MCF 10A (cell line): ENCODE results near the gene MTHFR. TPM values are rescaled to one million over a fixed set of nuclear protein-coding genes. Genes with fewer than 3 reads are reported as not detected.

Source experiments
- BruUV-seq: library from RNA; stranded (reverse); fragments of 400-500 nt; replicated peaks from 2 replicates; lab custom pipeline; 2021; lab: Mats Ljungman, UMichigan
- CTCF ChIA-PET: fragments of 300-600 bp; sonication (Branson Sonifier 250); formaldehyde crosslinking; extraction: SDS; loops from one replicate; lab custom pipeline; 2021; ENCODE audit warnings: antibody characterized with exemption, inconsistent platforms; lab: Yijun Ruan, JAX
- POLR2A ChIA-PET: fragments of 300-600, 350-650 bp; sonication (Branson Sonifier 250); formaldehyde crosslinking; extraction: SDS; loops from one replicate; lab custom pipeline; 2020; ENCODE audit warnings: antibody characterized with exemption, inconsistent platforms; lab: Yijun Ruan, JAX
- DNase-seq: peaks from one replicate; pipeline ENCODE4 v3.0.0-alpha.2; 2018; ENCODE audit not compliant: unreplicated experiment
- H3K27ac Mint-ChIP-seq: one replicate; pipeline ENCODE4 v1.8.0; 2022; ENCODE audit warnings: mild to moderate bottlenecking, low read depth, mixed read lengths; ENCODE audit not compliant: unreplicated experiment
- H3K27me3 Mint-ChIP-seq: one replicate; pipeline ENCODE4 v1.8.0; 2022; ENCODE audit warnings: mixed read lengths; ENCODE audit not compliant: insufficient read depth, unreplicated experiment
- H3K36me3 Mint-ChIP-seq: one replicate; pipeline ENCODE4 v1.8.0; 2022; ENCODE audit warnings: mild to moderate bottlenecking, moderate library complexity, mixed read lengths; ENCODE audit not compliant: insufficient read depth, unreplicated experiment
- H3K4me1 Mint-ChIP-seq: one replicate; pipeline ENCODE4 v1.8.0; 2022; ENCODE audit warnings: mixed read lengths; ENCODE audit not compliant: insufficient read depth, unreplicated experiment
- H3K4me3 Mint-ChIP-seq: one replicate; pipeline ENCODE4 v1.8.0; 2022; ENCODE audit warnings: mild to moderate bottlenecking, moderate library complexity, mixed read lengths; ENCODE audit not compliant: unreplicated experiment
- H3K9me3 Mint-ChIP-seq: one replicate; pipeline ENCODE4 v1.8.0; 2022; ENCODE audit warnings: mixed read lengths; ENCODE audit not compliant: unreplicated experiment
- intact Hi-C: fragments of 100-400 bp; cut with micrococcal nuclease; formaldehyde crosslinking; loops from 2 replicates; pipeline ENCODE4 v1.14.1; 2022
- total RNA-seq: library from RNA; stranded (reverse); gene quantifications from 2 replicates; pipeline ENCODE4 v1.2.3, GENCODE V29; 2022
- TF ChIP-seq, protein P1 (sequence below): fragments of 200-600 bp; IDR thresholded peaks from one replicate; pipeline ENCODE4 v1.8.0; 2022; ENCODE audit warnings: antibody characterized with exemption, mild to moderate bottlenecking; ENCODE audit not compliant: unreplicated experiment

Gene MTHFR
- total RNA-seq, 1 experiment from 2014 or later: 14.0 TPM

DNA sequence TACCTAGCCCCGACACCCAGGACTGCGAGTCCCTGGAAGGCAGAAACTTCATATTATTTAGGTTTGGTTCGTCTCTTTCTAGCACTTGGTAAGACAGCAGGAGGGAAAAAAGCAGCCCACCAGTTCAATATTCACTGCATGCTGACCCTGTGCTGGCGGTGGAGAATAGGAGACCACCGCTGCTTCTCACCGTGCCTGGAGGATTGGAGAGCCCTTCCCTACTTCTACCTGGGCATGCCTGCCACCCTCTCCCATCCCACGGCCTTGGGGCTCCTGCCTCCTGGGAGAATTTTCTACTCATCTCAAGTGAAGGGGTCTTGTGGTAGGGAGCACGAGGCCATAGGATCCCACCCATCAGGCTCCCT, 5.4 kb downstream of the MTHFR start:
- Mint-ChIP-seq H3K27me3 (no peaks in the 10 kb centered on the region), H3K36me3 (peaks cover 38% of the 10 kb centered on the region), H3K4me1 (peaks cover 17% of the 10 kb centered on the region), H3K9me3 (no peaks in the 10 kb centered on the region), H3K4me3 (no peak overlapping the region), H3K27ac (no peak overlapping the region)
- POLR2A ChIA-PET: interaction anchor here (4.9 kb wide), 1 partner anchor 11 kb away, joined by 87 read pairs; no protein-coding TSS in a partner anchor
- CTCF ChIA-PET: interaction anchor here (1.0 kb wide), 1 partner anchor 15 kb away, joined by 3 read pairs; no protein-coding TSS in a partner anchor
- TF ChIP-seq, protein P1, sequence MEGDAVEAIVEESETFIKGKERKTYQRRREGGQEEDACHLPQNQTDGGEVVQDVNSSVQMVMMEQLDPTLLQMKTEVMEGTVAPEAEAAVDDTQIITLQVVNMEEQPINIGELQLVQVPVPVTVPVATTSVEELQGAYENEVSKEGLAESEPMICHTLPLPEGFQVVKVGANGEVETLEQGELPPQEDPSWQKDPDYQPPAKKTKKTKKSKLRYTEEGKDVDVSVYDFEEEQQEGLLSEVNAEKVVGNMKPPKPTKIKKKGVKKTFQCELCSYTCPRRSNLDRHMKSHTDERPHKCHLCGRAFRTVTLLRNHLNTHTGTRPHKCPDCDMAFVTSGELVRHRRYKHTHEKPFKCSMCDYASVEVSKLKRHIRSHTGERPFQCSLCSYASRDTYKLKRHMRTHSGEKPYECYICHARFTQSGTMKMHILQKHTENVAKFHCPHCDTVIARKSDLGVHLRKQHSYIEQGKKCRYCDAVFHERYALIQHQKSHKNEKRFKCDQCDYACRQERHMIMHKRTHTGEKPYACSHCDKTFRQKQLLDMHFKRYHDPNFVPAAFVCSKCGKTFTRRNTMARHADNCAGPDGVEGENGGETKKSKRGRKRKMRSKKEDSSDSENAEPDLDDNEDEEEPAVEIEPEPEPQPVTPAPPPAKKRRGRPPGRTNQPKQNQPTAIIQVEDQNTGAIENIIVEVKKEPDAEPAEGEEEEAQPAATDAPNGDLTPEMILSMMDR: no peak
- BruUV-seq: no TSS peak
- intact Hi-C loops: no loop called here
- no peak for DNase-seq

DNA sequence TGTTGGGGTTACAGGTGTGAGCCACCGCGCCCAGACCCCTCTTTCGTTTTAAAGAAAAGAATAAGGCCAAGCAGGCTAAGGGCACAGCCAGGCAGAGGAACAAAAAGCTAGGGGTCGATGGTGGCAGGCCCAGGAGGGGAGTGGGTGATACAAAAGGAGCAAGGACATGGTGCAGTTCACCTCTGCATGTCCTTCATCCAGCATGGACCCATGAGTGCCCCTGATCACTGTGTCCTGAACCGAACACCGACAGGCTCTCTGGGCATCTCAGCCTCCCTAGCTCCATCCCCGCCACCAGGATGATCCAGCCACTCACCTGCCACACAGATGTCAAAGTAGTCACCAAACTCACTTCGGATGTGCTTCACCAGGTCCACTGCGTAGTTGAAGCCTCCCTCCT, 5.9 kb downstream of the MTHFR start:
- H3K4me3 Mint-ChIP-seq: no peak overlapping the region
- CTCF ChIA-PET: no interaction called here
- no peaks in the 10 kb centered on the region for H3K9me3 Mint-ChIP-seq

DNA sequence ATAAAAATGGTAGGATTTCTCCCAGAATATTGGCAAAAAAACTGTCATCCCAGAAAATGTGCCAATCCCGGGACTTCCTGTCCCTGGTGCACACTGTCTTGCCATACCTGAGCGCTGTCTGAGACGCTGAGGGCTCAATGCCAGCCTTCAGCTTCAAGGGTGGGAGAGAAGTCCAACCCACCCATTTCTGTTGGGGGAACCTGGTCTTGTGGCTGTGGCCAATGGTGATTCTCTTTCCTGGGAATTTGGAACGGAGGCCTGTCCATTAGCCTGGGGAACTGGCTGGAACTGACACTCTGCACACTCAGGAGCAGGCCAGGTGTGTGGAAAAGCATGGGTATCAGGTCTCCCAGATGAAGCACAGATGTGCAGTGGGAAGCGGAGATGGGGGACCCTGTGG, 6.7 kb downstream of the MTHFR start:
- no peak overlapping the region for H3K27ac Mint-ChIP-seq
- H3K36me3 Mint-ChIP-seq: peaks cover 36% of the 10 kb centered on the region
- H3K4me3 Mint-ChIP-seq: no peak overlapping the region
- H3K9me3 Mint-ChIP-seq: no peaks in the 10 kb centered on the region
- intact Hi-C loops: no loop called here
- POLR2A ChIA-PET: no interaction called here
- H3K27me3 Mint-ChIP-seq: no peaks in the 10 kb centered on the region
- TF ChIP-seq, protein P1: no peak
- peaks cover 17% of the 10 kb centered on the region for H3K4me1 Mint-ChIP-seq
- CTCF ChIA-PET: no interaction called here
- no peak for DNase-seq
- no TSS peak for BruUV-seq

More for the DNA sequence above, 5.9 kb downstream of the MTHFR start:
- Mint-ChIP-seq H3K4me1 (peaks cover 17% of the 10 kb centered on the region), H3K27me3 (no peaks in the 10 kb centered on the region), H3K27ac (no peak overlapping the region), H3K36me3 (peaks cover 34% of the 10 kb centered on the region)
- BruUV-seq: no TSS peak
- no peak for DNase-seq
- POLR2A ChIA-PET: interaction anchor here (0.6 kb wide), 1 partner anchor 749 kb away, joined by 3 read pairs; no protein-coding TSS in a partner anchor
- intact Hi-C loops: no loop called here
- TF ChIP-seq, protein P1: no peak

DNA sequence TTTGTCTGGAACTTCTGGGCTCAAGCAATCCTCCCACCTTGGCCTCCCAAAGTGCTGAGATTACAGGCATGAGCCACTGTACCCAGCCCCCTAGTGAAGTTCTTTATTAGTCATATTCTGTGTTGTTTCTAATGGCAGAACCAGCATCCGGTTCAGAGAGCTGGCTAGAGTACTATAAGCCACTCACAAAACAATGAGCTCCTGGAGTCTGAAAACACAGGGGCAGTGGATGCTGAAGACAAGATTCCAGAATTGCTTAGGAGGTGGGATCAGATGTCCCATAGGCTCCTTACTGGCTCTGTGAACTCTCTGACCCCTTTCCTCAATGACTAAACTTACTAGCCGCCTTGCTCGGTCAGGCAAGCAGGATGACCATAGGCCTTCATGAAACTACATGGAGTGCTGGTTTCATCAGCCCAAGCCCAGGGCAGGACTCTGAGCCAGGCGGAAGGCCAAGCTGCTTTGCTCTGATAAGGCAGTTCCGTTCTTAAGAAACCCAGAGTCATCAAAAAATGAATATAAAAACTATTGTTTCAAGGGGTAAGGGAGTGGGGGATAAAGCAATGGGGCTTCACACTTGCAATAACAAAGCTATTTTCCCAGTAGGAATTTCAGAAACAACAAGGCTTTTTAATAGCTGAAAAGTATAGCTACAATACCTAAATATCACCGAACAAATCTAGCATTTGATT, 8.1 kb downstream of the MTHFR start:
- H3K9me3 Mint-ChIP-seq: no peaks in the 10 kb centered on the region
- TF ChIP-seq, protein P1: no peak
- H3K27me3 Mint-ChIP-seq: no peaks in the 10 kb centered on the region
- intact Hi-C loops: no loop called here
- no peak overlapping the region for H3K4me3 Mint-ChIP-seq
- POLR2A ChIA-PET: interaction anchor here (0.5 to 1.5 kb wide), 7 partner anchors 10 to 727 kb away, joined by 3 to 5 read pairs (median 4); no protein-coding TSS in a partner anchor
- DNase-seq: no peak
- no peak overlapping the region for H3K27ac Mint-ChIP-seq
- CTCF ChIA-PET: interaction anchor here (0.5 to 1.8 kb wide), 4 partner anchors 9 to 330 kb away, joined by 3 to 9 read pairs (median 4); partner anchors contain the start of gene CLCN6
- H3K36me3 Mint-ChIP-seq: peaks cover 42% of the 10 kb centered on the region
- peaks cover 3% of the 10 kb centered on the region for H3K4me1 Mint-ChIP-seq
- no TSS peak for BruUV-seq
